Activated CD4-positive, alpha-beta T cell treated with anti-CD3 and anti-CD28 coated beads, Interleukin-2, amount 10 ng/mL, durations not matched to agents 7 days and 5 days (primary cell): Measurements from ENCODE around the gene TENM3. TPM values are rescaled to one million over a fixed set of nuclear protein-coding genes. Genes with fewer than 3 reads are reported as not detected.
"Not testable (repeated sequence)": the region's sequence is repeated elsewhere in the genome, so short reads cannot be mapped to it uniquely, and the experiment has no call there.

Source experiments
- CTCF ChIA-PET: fragments of 350-600 bp; sonication (Branson Sonifier 250); formaldehyde crosslinking; loops from one replicate; lab custom pipeline; 2021; ENCODE audit warnings: antibody characterized with exemption; lab: Charles Lee
- POLR2A ChIA-PET: fragments of 350-600 bp; sonication (Branson Sonifier 250); formaldehyde crosslinking; loops from one replicate; lab custom pipeline; 2021; ENCODE audit warnings: antibody characterized with exemption; lab: Charles Lee
- DNase-seq: peaks from one replicate; pipeline ENCODE4 v3.0.0-alpha.2; 2020
- H3K27ac Mint-ChIP-seq: one replicate; pipeline ENCODE4 v1.8.0; 2021; ENCODE audit warnings: mild to moderate bottlenecking, moderate library complexity, mixed read lengths
- H3K27me3 Mint-ChIP-seq: one replicate; pipeline ENCODE4 v1.8.0; 2021; ENCODE audit warnings: mixed read lengths
- H3K36me3 Mint-ChIP-seq: one replicate; pipeline ENCODE4 v1.8.0; 2021; ENCODE audit warnings: low read depth, mixed read lengths
- H3K4me1 Mint-ChIP-seq: one replicate; pipeline ENCODE4 v1.8.0; 2021; ENCODE audit warnings: mixed read lengths
- H3K4me3 Mint-ChIP-seq: one replicate; pipeline ENCODE4 v1.8.0; 2021; ENCODE audit warnings: mild to moderate bottlenecking, moderate library complexity, mixed read lengths
- H3K9me3 Mint-ChIP-seq: one replicate; pipeline ENCODE4 v1.8.0; 2021; ENCODE audit warnings: mixed read lengths
- total RNA-seq, 2 experiments: library from RNA; stranded (reverse); gene quantifications; one replicate each; pipeline ENCODE4 v1.2.3, GENCODE V29; 2021

TENM3 gene
- total RNA-seq, 2 experiments from 2014 or later = not detected

DNA sequence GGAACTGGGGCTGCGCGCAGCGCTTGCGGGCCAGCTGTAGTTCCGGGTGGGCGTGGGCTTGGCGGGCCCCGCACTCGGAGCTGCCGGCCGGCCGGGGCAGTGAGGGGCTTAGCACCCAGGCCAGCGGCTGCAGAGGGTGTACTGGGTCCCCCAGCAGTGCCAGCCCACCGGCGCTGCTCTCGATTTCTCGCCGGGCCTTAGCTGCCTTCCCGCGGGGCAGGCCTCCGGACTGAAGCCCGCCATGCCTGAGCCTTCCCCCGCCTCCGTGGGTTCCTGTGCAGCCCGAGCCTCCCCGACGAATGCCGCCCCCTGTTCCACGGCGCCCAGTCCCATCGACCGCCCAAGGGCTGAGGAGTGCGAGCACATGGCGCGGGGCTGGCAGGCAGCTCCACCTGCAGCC, 143.4 kb downstream of the TENM3 start:
- POLR2A ChIA-PET, DNase-seq, H3K36me3 Mint-ChIP-seq, CTCF ChIA-PET, H3K27me3 Mint-ChIP-seq, H3K4me3 Mint-ChIP-seq, H3K4me1 Mint-ChIP-seq, H3K9me3 Mint-ChIP-seq, H3K27ac Mint-ChIP-seq: not testable (repeated sequence)

DNA sequence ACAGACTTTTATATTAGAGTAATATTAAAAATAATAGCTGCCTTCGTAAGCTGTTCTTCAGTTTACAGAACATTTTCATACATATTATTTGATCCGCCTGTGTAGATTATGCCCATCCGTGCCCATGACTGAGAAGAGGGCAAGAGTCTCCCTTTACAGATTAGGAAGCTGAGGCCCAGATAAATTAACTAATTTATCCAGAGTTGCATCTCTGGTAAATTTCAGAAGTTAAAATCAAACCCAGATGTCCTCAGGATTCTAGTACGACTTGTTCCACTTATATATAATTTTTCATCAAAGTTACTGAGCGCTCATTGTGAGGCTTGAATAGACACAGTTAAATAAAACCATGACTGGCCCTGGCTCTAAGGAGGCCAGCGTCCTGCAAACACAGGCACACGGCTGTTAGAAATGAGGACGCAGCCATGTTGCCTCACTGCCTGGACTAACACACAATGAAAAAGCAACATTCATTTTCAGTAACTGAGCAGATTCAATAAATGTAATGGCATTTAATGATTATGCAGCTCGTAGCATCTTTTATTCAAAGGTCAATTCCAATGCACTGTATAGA, 148.0 kb downstream of the TENM3 start:
- no peaks in the 10 kb centered on the region for H3K27me3 Mint-ChIP-seq
- DNase-seq = no peak
- CTCF ChIA-PET = interaction anchor here (0.9 kb wide), 1 partner anchor 64 kb away, joined by 3 read pairs; no protein-coding TSS in a partner anchor
- POLR2A ChIA-PET = no interaction called here
- no peak overlapping the region for H3K27ac Mint-ChIP-seq
- no peaks in the 10 kb centered on the region for H3K36me3 Mint-ChIP-seq
- H3K4me1 Mint-ChIP-seq = no peaks in the 10 kb centered on the region
- H3K4me3 Mint-ChIP-seq = no peak overlapping the region
- no peaks in the 10 kb centered on the region for H3K9me3 Mint-ChIP-seq

DNA sequence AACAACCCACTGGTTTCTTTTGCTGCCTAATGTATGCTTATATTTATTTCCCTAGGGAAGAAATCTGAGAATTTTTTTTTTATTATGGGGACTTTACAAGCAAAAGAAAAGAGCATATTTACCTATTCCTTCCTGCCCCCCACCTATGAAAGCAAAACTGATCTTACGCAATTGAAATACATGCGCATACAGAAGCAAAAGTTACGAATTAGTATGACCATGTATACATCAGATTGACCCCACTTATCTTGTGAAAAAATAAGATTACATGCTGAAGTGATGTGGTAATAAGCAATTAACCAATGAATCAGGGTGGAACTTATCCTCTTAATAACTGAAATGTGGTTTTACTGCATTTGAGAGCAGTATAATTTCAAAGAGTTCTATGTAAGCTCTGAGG, 151.0 kb downstream of the TENM3 start:
- CTCF ChIA-PET = no interaction called here
- Mint-ChIP-seq H3K4me1 (no peaks in the 10 kb centered on the region), H3K4me3 (no peak overlapping the region), H3K27me3 (no peaks in the 10 kb centered on the region), H3K27ac (no peak overlapping the region), H3K36me3 (no peaks in the 10 kb centered on the region), H3K9me3 (no peaks in the 10 kb centered on the region)
- no peak for DNase-seq
- POLR2A ChIA-PET = no interaction called here

GRCh38 chr4:182400081-182400480, 156.9 kb downstream of the TENM3 start:
- no peaks in the 10 kb centered on the region for H3K4me1 Mint-ChIP-seq
- no peaks in the 10 kb centered on the region for H3K27me3 Mint-ChIP-seq
- H3K27ac Mint-ChIP-seq = no peak overlapping the region
- ChIA-PET CTCF (interaction anchor here (0.5 kb wide), 1 partner anchor 15 kb away, joined by 3 read pairs; no protein-coding TSS in a partner anchor), POLR2A (no interaction called here)
- no peak overlapping the region for H3K4me3 Mint-ChIP-seq
- H3K9me3 Mint-ChIP-seq = no peaks in the 10 kb centered on the region
- H3K36me3 Mint-ChIP-seq = no peaks in the 10 kb centered on the region
- no peak for DNase-seq

DNA sequence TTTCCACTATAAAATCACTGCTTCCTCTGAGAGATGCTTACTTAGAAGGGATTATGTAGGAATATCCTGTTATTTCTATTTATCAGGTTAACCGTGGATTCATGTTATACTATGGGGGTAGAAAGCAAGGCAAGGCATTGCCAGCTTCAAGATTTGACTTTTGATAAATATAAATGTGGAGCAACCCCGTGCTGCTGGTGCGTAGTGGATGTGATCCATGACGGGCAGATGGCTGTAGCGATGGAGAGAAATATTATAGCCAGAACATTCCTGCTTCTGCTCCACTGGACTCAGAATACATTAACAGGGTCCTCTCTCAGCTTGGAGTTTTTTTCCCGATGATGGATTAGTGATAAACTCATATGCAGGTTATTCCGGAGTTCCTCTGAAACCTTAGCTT, 157.6 kb downstream of the TENM3 start:
- CTCF ChIA-PET = interaction anchor here (0.5 kb wide), 1 partner anchor 15 kb away, joined by 3 read pairs; no protein-coding TSS in a partner anchor
- H3K9me3 Mint-ChIP-seq = no peaks in the 10 kb centered on the region
- no peaks in the 10 kb centered on the region for H3K4me1 Mint-ChIP-seq
- H3K4me3 Mint-ChIP-seq = no peak overlapping the region
- POLR2A ChIA-PET = no interaction called here
- no peak for DNase-seq
- H3K36me3 Mint-ChIP-seq = no peaks in the 10 kb centered on the region
- H3K27me3 Mint-ChIP-seq = no peaks in the 10 kb centered on the region
- no peak overlapping the region for H3K27ac Mint-ChIP-seq

DNA sequence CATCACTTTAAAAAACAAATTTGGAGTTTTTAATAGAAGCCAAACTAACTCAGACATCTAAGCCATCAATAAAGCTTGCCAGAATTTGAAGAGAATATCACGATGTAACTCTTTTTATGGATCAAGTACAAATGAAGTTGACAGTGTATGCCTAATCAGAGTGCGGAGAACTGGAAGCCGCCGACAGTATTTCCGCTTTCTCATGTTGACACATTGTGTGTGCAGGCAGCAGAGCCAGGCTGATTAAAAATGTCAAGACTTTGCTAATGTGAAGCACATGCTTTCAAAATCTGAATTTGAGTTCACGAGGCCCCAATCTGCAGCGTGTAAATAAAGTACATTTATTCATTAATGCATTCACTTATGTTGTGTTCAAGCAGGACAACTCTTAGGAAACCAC, 161.2 kb downstream of the TENM3 start:
- CTCF ChIA-PET = no interaction called here

GRCh38 chr4:182405087-182405486, 161.9 kb downstream of the TENM3 start:
- Mint-ChIP-seq H3K27me3 (no peaks in the 10 kb centered on the region), H3K4me1 (no peaks in the 10 kb centered on the region), H3K36me3 (no peaks in the 10 kb centered on the region), H3K4me3 (no peak overlapping the region), H3K9me3 (no peaks in the 10 kb centered on the region), H3K27ac (no peak overlapping the region)
- no peak for DNase-seq
- ChIA-PET CTCF (no interaction called here), POLR2A (no interaction called here)

More for the DNA sequence above, 161.2 kb downstream of the TENM3 start:
- no peaks in the 10 kb centered on the region for H3K27me3 Mint-ChIP-seq
- no peaks in the 10 kb centered on the region for H3K4me1 Mint-ChIP-seq
- H3K4me3 Mint-ChIP-seq = no peak overlapping the region
- no peak overlapping the region for H3K27ac Mint-ChIP-seq
- no peaks in the 10 kb centered on the region for H3K9me3 Mint-ChIP-seq
- no peaks in the 10 kb centered on the region for H3K36me3 Mint-ChIP-seq
- DNase-seq = no peak
- POLR2A ChIA-PET = no interaction called here

DNA sequence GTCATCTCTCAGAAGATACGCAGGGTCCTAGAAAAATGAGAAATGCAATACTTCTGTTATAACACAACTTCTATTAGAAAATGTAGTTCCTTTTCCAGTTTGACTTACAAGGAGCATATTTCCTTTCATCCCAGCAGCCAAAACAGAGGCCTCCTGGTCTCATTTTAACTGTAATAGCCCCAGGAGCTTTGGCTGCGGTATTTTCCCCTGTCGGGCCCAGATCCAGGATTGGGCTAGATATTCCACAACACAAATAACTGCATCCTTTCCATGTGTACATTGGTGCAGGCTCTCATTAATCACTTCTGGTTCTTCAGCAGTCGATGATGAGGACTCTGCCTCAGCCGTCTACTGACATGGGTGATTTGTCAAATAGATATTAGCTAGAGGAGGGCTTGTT, 166.1 kb downstream of the TENM3 start:
- Mint-ChIP-seq H3K27me3 (no peaks in the 10 kb centered on the region), H3K4me3 (no peak overlapping the region), H3K27ac (no peak overlapping the region), H3K9me3 (peaks cover 4% of the 10 kb centered on the region), H3K36me3 (no peaks in the 10 kb centered on the region), H3K4me1 (no peaks in the 10 kb centered on the region)
- ChIA-PET CTCF (no interaction called here), POLR2A (no interaction called here)
- no peak for DNase-seq

DNA sequence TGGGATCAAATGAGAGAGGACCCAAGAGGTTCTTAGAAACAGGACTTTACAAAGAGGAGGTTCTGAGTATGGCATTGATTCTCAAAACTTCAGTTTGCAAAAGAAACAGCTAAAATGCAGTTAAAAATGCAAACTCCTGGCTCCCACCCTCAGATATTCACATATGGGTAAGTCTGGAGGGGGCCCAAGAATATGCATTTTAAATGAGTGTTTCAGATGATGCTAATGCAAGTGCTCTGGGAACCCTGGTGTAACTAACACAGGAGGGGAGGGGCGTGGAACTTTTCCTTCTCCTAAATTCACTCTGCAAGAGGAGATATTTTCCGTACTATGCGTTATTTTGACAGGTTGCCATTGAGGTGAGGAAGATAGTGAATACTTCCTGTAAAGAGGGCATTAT, 168.2 kb downstream of the TENM3 start:
- Mint-ChIP-seq H3K27ac (no peak overlapping the region), H3K4me3 (no peak overlapping the region), H3K9me3 (peaks cover 4% of the 10 kb centered on the region), H3K36me3 (no peaks in the 10 kb centered on the region), H3K4me1 (no peaks in the 10 kb centered on the region), H3K27me3 (no peaks in the 10 kb centered on the region)
- DNase-seq = no peak
- ChIA-PET POLR2A (no interaction called here), CTCF (no interaction called here)

- Mint-ChIP-seq H3K4me3 (no peak overlapping the region), H3K27ac (no peak overlapping the region), H3K9me3 (peaks cover 4% of the 10 kb centered on the region), H3K4me1 (no peaks in the 10 kb centered on the region), H3K36me3 (no peaks in the 10 kb centered on the region), H3K27me3 (no peaks in the 10 kb centered on the region)
- ChIA-PET CTCF (no interaction called here), POLR2A (no interaction called here)
- DNase-seq = no peak
Measured at GRCh38 chr4:182413550-182413949, 170.3 kb downstream of the TENM3 start.

- no peaks in the 10 kb centered on the region for H3K27me3 Mint-ChIP-seq
- no peaks in the 10 kb centered on the region for H3K4me1 Mint-ChIP-seq
- H3K36me3 Mint-ChIP-seq = no peaks in the 10 kb centered on the region
- H3K27ac Mint-ChIP-seq = no peak overlapping the region
- DNase-seq = no peak
- ChIA-PET POLR2A (no interaction called here), CTCF (interaction anchor here (0.6 kb wide), 1 partner anchor 15 kb away, joined by 3 read pairs; no protein-coding TSS in a partner anchor)
- peaks cover 4% of the 10 kb centered on the region for H3K9me3 Mint-ChIP-seq
- no peak overlapping the region for H3K4me3 Mint-ChIP-seq
Measured at GRCh38 chr4:182415116-182415515, 171.9 kb downstream of the TENM3 start.

- ChIA-PET CTCF (no interaction called here), POLR2A (no interaction called here)
- Mint-ChIP-seq H3K36me3 (no peaks in the 10 kb centered on the region), H3K27me3 (no peaks in the 10 kb centered on the region), H3K4me1 (no peaks in the 10 kb centered on the region), H3K27ac (no peak overlapping the region), H3K9me3 (peaks cover 4% of the 10 kb centered on the region), H3K4me3 (no peak overlapping the region)
- no peak for DNase-seq
Measured at GRCh38 chr4:182416067-182416466, 172.9 kb downstream of the TENM3 start.

DNA sequence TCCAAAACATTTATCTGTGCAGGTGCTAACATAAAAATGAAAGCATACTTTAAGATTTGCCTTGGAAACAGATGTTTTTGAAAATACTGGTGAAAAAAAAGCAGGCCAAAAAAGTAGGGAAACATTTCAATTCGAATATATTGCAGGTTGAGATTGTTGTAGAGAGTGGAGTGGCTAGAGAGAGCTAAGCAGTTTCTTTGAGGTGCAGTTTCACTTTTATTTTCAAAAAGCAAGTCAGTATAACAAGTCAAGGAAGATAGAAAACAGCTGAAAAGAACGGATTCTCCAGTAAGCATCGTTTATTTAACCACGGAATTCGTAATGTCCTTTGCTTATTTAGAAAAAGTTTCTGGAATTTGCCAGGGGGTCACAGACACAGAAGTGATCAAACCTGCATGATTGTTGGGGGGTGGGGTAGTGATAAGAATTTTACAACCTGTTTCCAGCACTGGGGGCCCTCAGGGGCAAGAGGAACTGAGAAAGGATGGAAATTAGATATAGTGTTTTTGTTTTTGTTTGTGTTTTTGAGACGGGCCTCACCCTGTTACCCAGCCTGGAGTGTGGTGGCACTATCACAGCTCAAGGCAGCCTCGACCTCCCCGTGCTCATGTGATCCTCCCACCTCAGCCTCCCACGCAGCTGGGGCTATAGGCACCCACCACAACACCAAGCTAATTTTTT, 175.0 kb downstream of the TENM3 start:
- Mint-ChIP-seq H3K4me3 (no peak overlapping the region), H3K27me3 (no peaks in the 10 kb centered on the region), H3K27ac (no peak overlapping the region), H3K4me1 (no peaks in the 10 kb centered on the region), H3K9me3 (no peaks in the 10 kb centered on the region), H3K36me3 (no peaks in the 10 kb centered on the region)
- ChIA-PET POLR2A (no interaction called here), CTCF (no interaction called here)
- no peak for DNase-seq

- Mint-ChIP-seq H3K36me3 (no peaks in the 10 kb centered on the region), H3K4me3 (no peak overlapping the region), H3K9me3 (no peaks in the 10 kb centered on the region), H3K27me3 (no peaks in the 10 kb centered on the region), H3K27ac (no peak overlapping the region), H3K4me1 (no peaks in the 10 kb centered on the region)
- CTCF ChIA-PET = no interaction called here
- DNase-seq = no peak
- POLR2A ChIA-PET = no interaction called here
Measured at GRCh38 chr4:182420189-182420588, 177.0 kb downstream of the TENM3 start.
